Measurements from ENCODE around the gene SDK1.

DNA sequence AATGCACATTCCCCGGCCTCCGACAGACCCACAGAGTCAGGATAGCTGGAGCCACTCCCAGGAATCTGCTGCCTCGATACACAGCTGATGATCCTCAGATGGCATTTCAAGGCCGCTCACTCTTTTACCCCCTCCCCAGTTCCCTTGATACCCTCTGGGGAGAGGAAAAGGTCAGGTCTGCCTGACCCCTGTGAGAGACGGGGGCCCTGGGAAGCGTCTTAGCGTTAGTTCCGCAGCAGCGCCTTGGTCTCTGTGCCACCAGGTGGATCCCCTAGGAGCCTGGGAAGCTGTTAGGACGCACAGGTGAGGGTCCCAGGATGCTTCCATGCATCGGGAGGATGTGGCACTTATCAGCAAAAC lies 960.5 kb downstream of the SDK1 start:
- TF ChIP-seq POLR2AphosphoS5 (IDR thresholded peaks at IDR 0.05) (no peak), POLR2A (IDR thresholded peaks at IDR 0.05) (no peak), EP300 (IDR thresholded peaks at IDR 0.05) (no peak)
- TF ChIP-seq, protein P1, sequence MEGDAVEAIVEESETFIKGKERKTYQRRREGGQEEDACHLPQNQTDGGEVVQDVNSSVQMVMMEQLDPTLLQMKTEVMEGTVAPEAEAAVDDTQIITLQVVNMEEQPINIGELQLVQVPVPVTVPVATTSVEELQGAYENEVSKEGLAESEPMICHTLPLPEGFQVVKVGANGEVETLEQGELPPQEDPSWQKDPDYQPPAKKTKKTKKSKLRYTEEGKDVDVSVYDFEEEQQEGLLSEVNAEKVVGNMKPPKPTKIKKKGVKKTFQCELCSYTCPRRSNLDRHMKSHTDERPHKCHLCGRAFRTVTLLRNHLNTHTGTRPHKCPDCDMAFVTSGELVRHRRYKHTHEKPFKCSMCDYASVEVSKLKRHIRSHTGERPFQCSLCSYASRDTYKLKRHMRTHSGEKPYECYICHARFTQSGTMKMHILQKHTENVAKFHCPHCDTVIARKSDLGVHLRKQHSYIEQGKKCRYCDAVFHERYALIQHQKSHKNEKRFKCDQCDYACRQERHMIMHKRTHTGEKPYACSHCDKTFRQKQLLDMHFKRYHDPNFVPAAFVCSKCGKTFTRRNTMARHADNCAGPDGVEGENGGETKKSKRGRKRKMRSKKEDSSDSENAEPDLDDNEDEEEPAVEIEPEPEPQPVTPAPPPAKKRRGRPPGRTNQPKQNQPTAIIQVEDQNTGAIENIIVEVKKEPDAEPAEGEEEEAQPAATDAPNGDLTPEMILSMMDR (IDR thresholded peaks at IDR 0.05): no peak
